DND-41 (cell line): ENCODE results near the gene SLC16A11.

Experiments
- ATAC-seq: fragments of 200-7000 bp; cut with Tn5 transposase; 3 replicates; pipeline ENCODE4 v1.9.1; 2021; ENCODE audit warnings: low read depth; ENCODE audit not compliant: insufficient read depth
- DNase-seq: peaks from one replicate; pipeline ENCODE4 v3.0.0-alpha.2; 2020
- H2AFZ ChIP-seq: 2 replicates; pipeline ENCODE4 v1.6.0; 2012; ENCODE audit warnings: low read depth, low read length
- H3K27ac ChIP-seq: 2 replicates; pipeline ENCODE4 v1.5.1; 2012; ENCODE audit warnings: low read length, inconsistent platforms
- H3K27me3 ChIP-seq: fragments of 200-600 bp; sonication (generic); 2 replicates; pipeline ENCODE4 v1.6.0; 2012; ENCODE audit warnings: low read length, mild to moderate bottlenecking, inconsistent platforms; ENCODE audit not compliant: insufficient read depth, poor library complexity
- H3K36me3 ChIP-seq: 2 replicates; pipeline ENCODE4 v1.5.1; 2012; ENCODE audit warnings: low read length, inconsistent platforms; ENCODE audit not compliant: insufficient read depth
- H3K4me1 ChIP-seq: 2 replicates; pipeline ENCODE4 v1.5.1; 2012; ENCODE audit warnings: mild to moderate bottlenecking, low read length; ENCODE audit not compliant: insufficient read depth
- H3K4me2 ChIP-seq: 2 replicates; pipeline ENCODE4 v1.6.0; 2012; ENCODE audit warnings: mild to moderate bottlenecking, moderate library complexity, low read length, inconsistent platforms; ENCODE audit not compliant: insufficient read depth
- H3K4me3 ChIP-seq, 2 experiments: fragments of 200-600 bp in 1 of 2; shearing (Covaris generic) in 1 of 2; 2 replicates each; pipeline ENCODE4 v1.5.1; 2012 to 2016; ENCODE audit warnings: inconsistent platforms in 2 of 2, low read length in 2 of 2, mild to moderate bottlenecking in 2 of 2, low read depth in 1 of 2, moderate library complexity in 1 of 2
- H3K79me2 ChIP-seq: 2 replicates; pipeline ENCODE4 v1.6.0; 2012; ENCODE audit warnings: low read length, inconsistent platforms; ENCODE audit not compliant: insufficient read depth
- H3K9ac ChIP-seq: 2 replicates; pipeline ENCODE4 v1.6.0; 2012; ENCODE audit warnings: low read depth, mild to moderate bottlenecking, inconsistent platforms, low read length, moderate library complexity
- H3K9me3 ChIP-seq: 2 replicates; pipeline ENCODE4 v1.5.1; 2012; ENCODE audit warnings: low read length, moderate library complexity, mild to moderate bottlenecking, inconsistent platforms; ENCODE audit not compliant: insufficient read depth, severe bottlenecking
- H4K20me1 ChIP-seq: 2 replicates; pipeline ENCODE4 v1.6.0; 2012; ENCODE audit warnings: low read length; ENCODE audit not compliant: insufficient read depth
- EZH2 ChIP-seq: IDR thresholded peaks from 3 replicates; pipeline ENCODE4 v1.6.1; 2012; ENCODE audit warnings: borderline replicate concordance, low read depth, mild to moderate bottlenecking, moderate library complexity, low read length, inconsistent platforms; ENCODE audit not compliant: severe bottlenecking
- TF ChIP-seq, protein P1 (sequence below): IDR thresholded peaks from 2 replicates; pipeline ENCODE4 v1.5.1; 2012; ENCODE audit warnings: borderline replicate concordance, low read length, moderate library complexity, mild to moderate bottlenecking; ENCODE audit not compliant: poor library complexity, severe bottlenecking; ENCODE audit errors: extremely low read depth

SLC16A11 gene

GRCh38 chr17:7010523-7010922 lies 33.4 kb downstream of the SLC16A11 start:
- Histone ChIP-seq H2AFZ (no peak overlapping the region), H3K9me3 (no peaks in the 10 kb centered on the region), H3K4me2 (peak overlapping the region; percentile 94), H3K27ac (no peak overlapping the region), H3K9ac (peak overlapping the region; percentile 85; the same call in 1 of the 2 replicates), H3K4me3 (peak overlapping the region in 1 of 2 experiments; percentile 98; a peak in 2 of 4 replicates), H3K79me2 (peaks cover 73% of the 10 kb centered on the region), H4K20me1 (peaks cover 13% of the 10 kb centered on the region; the same call in 1 of the 2 replicates), H3K4me1 (peaks cover 44% of the 10 kb centered on the region), H3K27me3 (no peaks in the 10 kb centered on the region), H3K36me3 (peaks cover 24% of the 10 kb centered on the region)
- ATAC-seq (no peak), DNase-seq (no peak)
- TF ChIP-seq, protein P1, sequence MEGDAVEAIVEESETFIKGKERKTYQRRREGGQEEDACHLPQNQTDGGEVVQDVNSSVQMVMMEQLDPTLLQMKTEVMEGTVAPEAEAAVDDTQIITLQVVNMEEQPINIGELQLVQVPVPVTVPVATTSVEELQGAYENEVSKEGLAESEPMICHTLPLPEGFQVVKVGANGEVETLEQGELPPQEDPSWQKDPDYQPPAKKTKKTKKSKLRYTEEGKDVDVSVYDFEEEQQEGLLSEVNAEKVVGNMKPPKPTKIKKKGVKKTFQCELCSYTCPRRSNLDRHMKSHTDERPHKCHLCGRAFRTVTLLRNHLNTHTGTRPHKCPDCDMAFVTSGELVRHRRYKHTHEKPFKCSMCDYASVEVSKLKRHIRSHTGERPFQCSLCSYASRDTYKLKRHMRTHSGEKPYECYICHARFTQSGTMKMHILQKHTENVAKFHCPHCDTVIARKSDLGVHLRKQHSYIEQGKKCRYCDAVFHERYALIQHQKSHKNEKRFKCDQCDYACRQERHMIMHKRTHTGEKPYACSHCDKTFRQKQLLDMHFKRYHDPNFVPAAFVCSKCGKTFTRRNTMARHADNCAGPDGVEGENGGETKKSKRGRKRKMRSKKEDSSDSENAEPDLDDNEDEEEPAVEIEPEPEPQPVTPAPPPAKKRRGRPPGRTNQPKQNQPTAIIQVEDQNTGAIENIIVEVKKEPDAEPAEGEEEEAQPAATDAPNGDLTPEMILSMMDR, result no peak
- TF ChIP-seq EZH2, result no peak

GRCh38 chr17:7007143-7007542 lies 36.7 kb downstream of the SLC16A11 start:
- H3K4me3 ChIP-seq, result no peak overlapping the region
- H3K9ac ChIP-seq, result no peak overlapping the region
- DNase-seq, result no peak
- peaks cover 60% of the 10 kb centered on the region for H3K79me2 ChIP-seq
- no peak overlapping the region for H2AFZ ChIP-seq
- ATAC-seq, result no peak
- no peak overlapping the region for H3K4me2 ChIP-seq
- no peaks in the 10 kb centered on the region for H3K9me3 ChIP-seq
- no peak for TF ChIP-seq EZH2
- TF ChIP-seq, protein P1, result no peak
- H4K20me1 ChIP-seq, result peaks cover 16% of the 10 kb centered on the region; the same call in 1 of the 2 replicates
- no peaks in the 10 kb centered on the region for H3K27me3 ChIP-seq
- H3K4me1 ChIP-seq, result peaks cover 27% of the 10 kb centered on the region
- no peak overlapping the region for H3K27ac ChIP-seq
- peaks cover 32% of the 10 kb centered on the region for H3K36me3 ChIP-seq

DNA sequence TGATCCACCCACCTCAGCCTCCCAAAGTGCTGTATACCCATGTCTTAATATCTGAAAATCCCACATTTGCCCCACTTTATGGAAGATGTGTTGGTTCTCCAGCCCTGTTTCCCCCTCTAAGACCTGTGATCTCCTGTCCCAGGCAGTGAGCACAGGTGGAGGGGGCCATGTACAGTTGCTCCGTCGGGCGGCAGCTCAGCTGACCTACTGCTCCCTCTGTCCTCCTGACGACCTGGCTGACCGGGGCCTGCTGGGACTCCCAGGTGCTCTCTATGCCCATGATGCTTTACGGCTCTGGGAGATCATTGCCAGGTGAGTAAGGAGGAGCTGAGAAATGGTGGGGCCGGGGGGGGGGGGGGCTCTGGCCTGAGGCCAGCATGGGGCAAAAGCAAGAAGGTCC lies 38.2 kb downstream of the SLC16A11 start:
- H3K79me2 ChIP-seq, result peaks cover 46% of the 10 kb centered on the region
- H3K9me3 ChIP-seq, result no peaks in the 10 kb centered on the region
- H3K36me3 ChIP-seq, result peaks cover 43% of the 10 kb centered on the region
- no peak overlapping the region for H3K4me2 ChIP-seq
- H3K27me3 ChIP-seq, result no peaks in the 10 kb centered on the region
- ATAC-seq, result no peak
- H3K9ac ChIP-seq, result no peak overlapping the region
- DNase-seq, result no peak
- TF ChIP-seq, protein P1, result no peak
- TF ChIP-seq EZH2, result no peak
- H4K20me1 ChIP-seq, result peaks cover 16% of the 10 kb centered on the region; the same call in 1 of the 2 replicates
- H3K4me1 ChIP-seq, result peaks cover 16% of the 10 kb centered on the region
- H2AFZ ChIP-seq, result no peak overlapping the region
- no peak overlapping the region for H3K4me3 ChIP-seq
- no peak overlapping the region for H3K27ac ChIP-seq
